Left lung (tissue), 10 donors: ENCODE measurements around the gene ZMYND8. TPM values are rescaled to one million over a fixed set of nuclear protein-coding genes. Genes with fewer than 3 reads are reported as not detected.

Experiments used
- ATAC-seq: fragments of 200-7000 bp; cut with Tn5 transposase; one replicate; pipeline ENCODE4 v1.9.1; 2020; ENCODE audit warnings: moderate library complexity
- DNase-seq, 4 donors: peaks; one replicate each; pipeline ENCODE4 v3.0.0-alpha.2; 2013 to 2020
- H3K27ac ChIP-seq, 2 donors: fragments of 200-600 bp; sonication (generic) in 1 of 2; one replicate each; pipeline versions ENCODE4 v1.5.0 to v1.8.0; 2020 to 2021
- H3K27me3 ChIP-seq, 2 donors: fragments of 200-600 bp; sonication (generic) in 1 of 2; one replicate each; pipeline versions ENCODE4 v1.5.0 to v1.8.0; 2020 to 2021
- H3K36me3 ChIP-seq, 2 donors: fragments of 200-600 bp; sonication (generic) in 1 of 2; one replicate each; pipeline versions ENCODE4 v1.5.0 to v1.8.0; 2020 to 2021
- H3K4me1 ChIP-seq, 2 donors: fragments of 200-600 bp; one replicate each; pipeline ENCODE4 v1.8.0; 2021
- H3K4me3 ChIP-seq, 2 donors: fragments of 200-600 bp; sonication (generic) in 1 of 2; one replicate each; pipeline versions ENCODE4 v1.5.0 to v1.8.0; 2020 to 2021; ENCODE audit warnings: mild to moderate bottlenecking in 1 of 2
- H3K9me3 ChIP-seq, 2 donors: fragments of 200-600 bp; sonication (generic) in 1 of 2; one replicate each; pipeline versions ENCODE4 v1.5.0 to v1.8.0; 2020 to 2021
- intact Hi-C, 2 donors: fragments of 100-400 bp; cut with DNase I; formaldehyde crosslinking; loops; one replicate each; pipeline versions ENCODE4 v1.11.2 to v1.14.2; 2022
- polyA plus RNA-seq, 6 donors: library from polyadenylated mRNA; unstranded; fragments of 120-200 nt; gene quantifications; one replicate each; pipeline ENCODE4 v1.2.1, GENCODE V29; 2013; ENCODE audit not compliant: insufficient read length in 6 of 6
- total RNA-seq, 2 donors: library from RNA; stranded (reverse); fragmentation: NEBNext Ultra II Directional; extraction: Animal tissue kit (Norgen Biotek cat#: 25700); gene quantifications; one replicate each; pipeline ENCODE4 v1.2.1, GENCODE V29; 2021
- TF ChIP-seq, protein P1 (sequence below), 2 donors: fragments of 200-600 bp; sonication (generic) in 1 of 2; IDR thresholded peaks; one replicate each; pipeline versions ENCODE4 v1.5.0 to v1.8.0; 2021; ENCODE audit warnings: antibody characterized with exemption in 2 of 2
- donor health status: DM: no; HTN: yes; CAD: no.
- donor health status: DM: no; HTN: no; CAD: no.

The ZMYND8 gene
- total and polyA plus RNA-seq, 8 donors = 38.9 to 50.8 (median 42.4) TPM

DNA sequence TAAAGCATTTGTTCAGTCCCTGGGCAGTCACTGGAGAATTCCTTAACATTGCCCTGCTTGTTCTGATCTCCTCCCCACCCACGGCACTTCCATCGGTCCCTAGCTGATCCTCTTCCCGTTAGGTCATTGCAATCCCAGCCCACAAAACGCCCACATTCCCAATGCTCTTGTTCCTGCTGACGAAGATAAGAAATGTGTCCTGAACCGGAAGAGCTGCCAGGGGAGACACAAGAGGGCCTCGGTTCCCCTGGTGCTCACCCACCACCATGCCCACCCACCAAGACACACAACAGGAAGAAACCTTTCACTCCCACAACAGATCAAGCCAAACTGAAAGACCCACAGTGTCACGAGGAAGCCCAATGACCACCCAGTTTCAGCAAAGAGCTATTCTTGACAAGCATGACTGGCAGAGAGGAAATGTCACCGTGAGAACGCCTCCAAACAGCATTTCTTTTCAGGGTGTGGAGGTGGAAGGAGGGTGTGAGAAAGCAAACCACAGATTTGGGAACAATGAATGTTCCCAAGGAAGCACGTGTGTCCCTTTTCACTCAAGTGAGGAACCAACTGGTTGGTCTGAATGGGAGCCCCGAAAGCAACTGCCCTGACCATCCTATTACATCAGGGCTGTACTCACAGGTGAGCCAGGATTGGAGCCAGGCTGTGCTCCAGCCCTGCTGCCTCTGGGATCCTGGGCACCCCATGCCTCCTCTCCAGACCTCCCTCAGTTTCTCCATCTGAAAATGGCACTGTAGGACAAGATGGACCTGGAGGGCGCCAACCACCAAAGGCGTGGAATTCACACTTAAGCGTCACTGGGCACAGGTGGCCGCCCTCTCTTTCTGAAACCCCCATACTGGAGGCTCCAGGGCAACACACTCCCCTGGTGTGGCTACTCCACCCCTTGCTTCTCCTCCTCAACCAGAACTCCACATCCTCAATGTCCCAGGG is 97.5 kb downstream of the ZMYND8 start:
- Histone ChIP-seq H3K4me3 (no peak overlapping the region), H3K9me3 (no peaks in the 10 kb centered on the region), H3K27me3 (no peaks in the 10 kb centered on the region), H3K27ac (peak overlapping the region in 1 of 2 donors; percentile 67), H3K4me1 (peaks cover 0 to 22% of the 10 kb centered on the region in 2 donors), H3K36me3 (peaks cover 0 to 71% of the 10 kb centered on the region in 2 donors)
- DNase-seq (no peak), ATAC-seq (peak; percentile 27)
- intact Hi-C loops = no loop called here
- TF ChIP-seq, protein P1, sequence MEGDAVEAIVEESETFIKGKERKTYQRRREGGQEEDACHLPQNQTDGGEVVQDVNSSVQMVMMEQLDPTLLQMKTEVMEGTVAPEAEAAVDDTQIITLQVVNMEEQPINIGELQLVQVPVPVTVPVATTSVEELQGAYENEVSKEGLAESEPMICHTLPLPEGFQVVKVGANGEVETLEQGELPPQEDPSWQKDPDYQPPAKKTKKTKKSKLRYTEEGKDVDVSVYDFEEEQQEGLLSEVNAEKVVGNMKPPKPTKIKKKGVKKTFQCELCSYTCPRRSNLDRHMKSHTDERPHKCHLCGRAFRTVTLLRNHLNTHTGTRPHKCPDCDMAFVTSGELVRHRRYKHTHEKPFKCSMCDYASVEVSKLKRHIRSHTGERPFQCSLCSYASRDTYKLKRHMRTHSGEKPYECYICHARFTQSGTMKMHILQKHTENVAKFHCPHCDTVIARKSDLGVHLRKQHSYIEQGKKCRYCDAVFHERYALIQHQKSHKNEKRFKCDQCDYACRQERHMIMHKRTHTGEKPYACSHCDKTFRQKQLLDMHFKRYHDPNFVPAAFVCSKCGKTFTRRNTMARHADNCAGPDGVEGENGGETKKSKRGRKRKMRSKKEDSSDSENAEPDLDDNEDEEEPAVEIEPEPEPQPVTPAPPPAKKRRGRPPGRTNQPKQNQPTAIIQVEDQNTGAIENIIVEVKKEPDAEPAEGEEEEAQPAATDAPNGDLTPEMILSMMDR (IDR thresholded peaks at IDR 0.05) = no peak

DNA sequence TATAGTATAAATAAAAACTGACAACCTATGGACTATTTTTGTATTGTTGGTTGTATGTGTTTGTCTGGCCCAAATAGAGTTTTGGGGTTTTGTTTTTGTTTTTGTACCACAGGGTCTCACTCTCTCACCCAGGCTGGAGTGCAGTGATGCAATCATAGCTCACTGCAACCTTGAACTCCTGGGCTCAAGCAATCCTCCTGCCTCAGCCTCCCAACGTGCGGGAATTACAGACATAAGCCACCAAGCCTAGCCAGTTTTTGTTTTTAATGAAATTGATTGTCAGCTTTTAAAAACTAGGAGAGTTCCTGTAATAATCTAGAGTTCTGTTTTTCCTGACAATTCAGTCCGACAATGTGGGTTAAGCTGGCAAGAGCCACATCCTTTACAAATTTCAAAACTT is 98.7 kb downstream of the ZMYND8 start:
- Histone ChIP-seq H3K9me3 (no peaks in the 10 kb centered on the region), H3K27ac (peak overlapping the region in 1 of 2 donors; percentile 67), H3K4me3 (no peak overlapping the region), H3K27me3 (no peaks in the 10 kb centered on the region), H3K36me3 (peaks cover 0 to 73% of the 10 kb centered on the region in 2 donors), H3K4me1 (peaks cover 0 to 16% of the 10 kb centered on the region in 2 donors)
- intact Hi-C loops = no loop called here
- TF ChIP-seq, protein P1 (IDR thresholded peaks at IDR 0.05) = no peak
- DNase-seq (no peak), ATAC-seq (no peak)

DNA sequence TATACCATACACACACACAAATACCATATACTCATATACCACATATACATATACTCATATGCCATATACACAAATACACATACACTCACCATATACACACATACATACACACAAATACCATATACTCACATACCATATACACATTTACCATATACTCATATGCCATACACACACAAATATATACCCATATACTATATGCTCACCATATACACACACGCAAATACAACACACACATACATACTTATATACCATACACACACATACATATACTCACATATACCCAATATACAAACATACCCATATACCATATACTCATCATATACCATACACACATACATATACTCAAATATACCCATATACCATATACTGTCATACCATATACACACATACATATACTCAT is 99.2 kb downstream of the ZMYND8 start:
- H3K9me3 ChIP-seq = no peaks in the 10 kb centered on the region
- H3K4me3 ChIP-seq = no peak overlapping the region
- TF ChIP-seq, protein P1 (IDR thresholded peaks at IDR 0.05) = no peak
- no peak for ATAC-seq
- no peaks in the 10 kb centered on the region for H3K27me3 ChIP-seq
- intact Hi-C loops = no loop called here
- H3K4me1 ChIP-seq = peaks cover 0 to 16% of the 10 kb centered on the region in 2 donors
- peaks cover 0 to 73% of the 10 kb centered on the region in 2 donors for H3K36me3 ChIP-seq
- DNase-seq = no peak
- H3K27ac ChIP-seq = no peak overlapping the region

DNA sequence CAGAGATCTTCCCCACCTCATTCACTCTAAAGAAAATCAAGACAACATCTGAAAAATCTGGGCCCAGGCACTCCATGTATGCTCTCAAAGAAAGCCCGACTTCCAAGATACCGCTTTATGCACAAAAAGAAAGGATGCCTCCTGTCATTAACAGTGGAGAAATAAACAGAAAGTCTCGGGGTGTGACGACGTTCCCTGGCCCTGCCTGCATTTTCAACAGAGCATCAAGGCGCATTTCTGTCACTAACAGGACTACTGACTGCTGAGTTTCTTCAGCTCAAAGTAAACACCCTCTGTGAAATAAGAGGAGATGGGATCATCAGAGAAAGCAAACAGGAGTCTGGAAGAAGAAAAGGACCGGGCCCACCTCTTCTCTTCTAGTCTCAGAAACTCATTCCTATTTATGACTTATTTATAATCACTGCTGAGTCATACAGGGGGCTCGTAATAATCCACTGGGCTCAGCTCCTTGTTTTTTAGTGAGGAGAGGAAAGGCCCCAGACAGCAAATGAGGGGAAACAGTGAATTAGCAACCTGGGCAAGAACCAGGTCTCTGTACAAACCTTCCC is 99.7 kb downstream of the ZMYND8 start:
- intact Hi-C loops = no loop called here
- H3K36me3 ChIP-seq = peaks cover 0 to 72% of the 10 kb centered on the region in 2 donors
- peak in 1 of 4 donors; percentile 33 for DNase-seq
- no peak for ATAC-seq
- peaks cover 0 to 16% of the 10 kb centered on the region in 2 donors for H3K4me1 ChIP-seq
- TF ChIP-seq, protein P1 (IDR thresholded peaks at IDR 0.05) = no peak
- no peaks in the 10 kb centered on the region for H3K27me3 ChIP-seq
- H3K4me3 ChIP-seq = no peak overlapping the region
- H3K9me3 ChIP-seq = no peaks in the 10 kb centered on the region
- H3K27ac ChIP-seq = peak overlapping the region in 1 of 2 donors; percentile 29

DNA sequence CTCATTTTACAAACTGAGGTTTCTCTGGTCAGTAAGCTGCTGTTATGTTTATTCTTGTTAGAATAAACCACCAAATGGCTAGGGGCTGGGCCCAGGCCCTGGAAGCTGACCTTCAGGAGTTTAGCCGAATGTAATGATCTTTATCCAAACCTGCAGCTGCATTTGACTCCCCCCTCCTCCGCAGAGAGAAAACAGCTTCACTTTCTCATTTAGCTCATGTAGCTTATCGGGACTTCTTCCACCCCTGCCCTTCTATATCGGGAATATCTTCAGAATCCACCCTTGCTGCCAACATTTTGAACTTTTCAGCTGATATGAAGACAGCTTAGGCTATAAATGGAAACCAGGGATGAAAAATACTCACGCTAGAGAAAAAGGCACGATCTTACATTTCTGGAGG is 102.6 kb downstream of the ZMYND8 start:
- intact Hi-C loops = no loop called here
- H3K4me1 ChIP-seq = peaks cover 0 to 9% of the 10 kb centered on the region in 2 donors
- H3K27ac ChIP-seq = no peak overlapping the region
- TF ChIP-seq, protein P1 (IDR thresholded peaks at IDR 0.05) = no peak
- peaks cover 0 to 72% of the 10 kb centered on the region in 2 donors for H3K36me3 ChIP-seq
- DNase-seq (no peak), ATAC-seq (no peak)
- no peaks in the 10 kb centered on the region for H3K9me3 ChIP-seq
- no peaks in the 10 kb centered on the region for H3K27me3 ChIP-seq
- H3K4me3 ChIP-seq = no peak overlapping the region
